Body of pancreas (tissue), 4 donors: ENCODE measurements around the gene EPS15. TPM values are rescaled to one million over a fixed set of nuclear protein-coding genes. Genes with fewer than 3 reads are reported as not detected.

ENCODE experiments used
- ATAC-seq: fragments of 150-250 bp; one replicate; pipeline ENCODE4 v1.9.1; 2016
- DNase-seq, 4 donors: peaks; one replicate each; pipeline ENCODE4 v3.0.0-alpha.2; 2019
- H3K27ac ChIP-seq, 4 donors: fragments of 200-600 bp; sonication (generic); 1 replicate in 3 of 4; 2 replicates in 1 of 4; pipeline versions ENCODE4 v1.5.1 to v1.6.1; 2016 to 2019; ENCODE audit warnings: mild to moderate bottlenecking in 1 of 4, mixed read lengths in 1 of 4, moderate library complexity in 1 of 4
- H3K27me3 ChIP-seq, 2 donors: fragments of 200-600 bp; sonication (generic); one replicate each; pipeline ENCODE4 v1.6.0; 2016; ENCODE audit warnings: mild to moderate bottlenecking in 1 of 2
- H3K36me3 ChIP-seq, 2 donors: fragments of 200-600 bp; sonication (generic); replicated peaks in 1 of 2; 2 replicates each; pipeline ENCODE4 v1.5.1; 2016; ENCODE audit warnings: low read depth in 2 of 2; ENCODE audit not compliant: insufficient read depth in 1 of 2
- H3K4me1 ChIP-seq: fragments of 200-600 bp; sonication (generic); one replicate; pipeline ENCODE4 v1.6.0; 2016
- H3K4me3 ChIP-seq, 2 donors: fragments of 200-600 bp; sonication (generic); 1 replicate in 1 of 2; 2 replicates in 1 of 2; pipeline ENCODE4 v1.5.1; 2016 to 2019
- H3K9me3 ChIP-seq, 3 donors: fragments of 200-600 bp; sonication (generic); 1 replicate in 2 of 3; 2 replicates in 1 of 3; pipeline ENCODE4 v1.5.1; 2016
- POLR2A ChIP-seq, 3 donors: fragments of 450-650 bp; IDR thresholded peaks; one replicate each; pipeline ENCODE4 v1.6.1; 2016; ENCODE audit warnings: antibody characterized with exemption in 3 of 3, mild to moderate bottlenecking in 2 of 3
- WGBS, 2 donors: methylation state at CpG; one replicate each; pipeline ENCODE4 v1.1.5; 2017; 5-methylcytosine and 5-hydroxymethylcytosine counted together
- intact Hi-C: fragments of 100-400 bp; cut with DNase I; formaldehyde crosslinking; loops from one replicate; pipeline ENCODE4 v1.15.1; 2023
- total RNA-seq, 2 donors: library from RNA; depleted of rRNA; stranded (reverse); fragments of >200 nt; gene quantifications; one replicate each; pipeline ENCODE4 v1.1.0, GENCODE V29; 2016
- TF ChIP-seq, protein P1 (sequence below), 7 experiments: fragments of 450-650 bp in 4 of 7; fragments of 200-600 bp in 3 of 7; sonication (generic) in 3 of 7; IDR thresholded peaks; one replicate each; pipeline ENCODE4 v1.5.1; 2016 to 2019; ENCODE audit warnings: antibody characterized with exemption in 7 of 7

The EPS15 gene
- total RNA-seq, 2 donors from 2014 or later = 37.4 to 46.8 TPM

GRCh38 chr1:51373898-51374297 lies 145.2 kb downstream of the EPS15 start:
- no peak for ATAC-seq
- no peak overlapping the region for H3K27ac ChIP-seq
- H3K4me1 ChIP-seq = no peaks in the 10 kb centered on the region
- no peak for DNase-seq
- no peaks in the 10 kb centered on the region for H3K9me3 ChIP-seq
- peaks cover 0 to 2% of the 10 kb centered on the region in 2 donors for H3K36me3 ChIP-seq
- H3K27me3 ChIP-seq = no peaks in the 10 kb centered on the region
- no peak overlapping the region for H3K4me3 ChIP-seq
- intact Hi-C loops = no loop called here
- TF ChIP-seq, protein P1, sequence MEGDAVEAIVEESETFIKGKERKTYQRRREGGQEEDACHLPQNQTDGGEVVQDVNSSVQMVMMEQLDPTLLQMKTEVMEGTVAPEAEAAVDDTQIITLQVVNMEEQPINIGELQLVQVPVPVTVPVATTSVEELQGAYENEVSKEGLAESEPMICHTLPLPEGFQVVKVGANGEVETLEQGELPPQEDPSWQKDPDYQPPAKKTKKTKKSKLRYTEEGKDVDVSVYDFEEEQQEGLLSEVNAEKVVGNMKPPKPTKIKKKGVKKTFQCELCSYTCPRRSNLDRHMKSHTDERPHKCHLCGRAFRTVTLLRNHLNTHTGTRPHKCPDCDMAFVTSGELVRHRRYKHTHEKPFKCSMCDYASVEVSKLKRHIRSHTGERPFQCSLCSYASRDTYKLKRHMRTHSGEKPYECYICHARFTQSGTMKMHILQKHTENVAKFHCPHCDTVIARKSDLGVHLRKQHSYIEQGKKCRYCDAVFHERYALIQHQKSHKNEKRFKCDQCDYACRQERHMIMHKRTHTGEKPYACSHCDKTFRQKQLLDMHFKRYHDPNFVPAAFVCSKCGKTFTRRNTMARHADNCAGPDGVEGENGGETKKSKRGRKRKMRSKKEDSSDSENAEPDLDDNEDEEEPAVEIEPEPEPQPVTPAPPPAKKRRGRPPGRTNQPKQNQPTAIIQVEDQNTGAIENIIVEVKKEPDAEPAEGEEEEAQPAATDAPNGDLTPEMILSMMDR (IDR thresholded peaks at IDR 0.05) = no peak
- no peak for TF ChIP-seq POLR2A (IDR thresholded peaks at IDR 0.05)
- WGBS, 2 donors = 94 to 96% methylated on average over 3 of the region's 3 CpGs

GRCh38 chr1:51372561-51372960 lies 146.5 kb downstream of the EPS15 start:
- intact Hi-C loops = no loop called here
- no peaks in the 10 kb centered on the region for H3K27me3 ChIP-seq
- H3K4me3 ChIP-seq = no peak overlapping the region
- no peaks in the 10 kb centered on the region for H3K4me1 ChIP-seq
- no peak for ATAC-seq
- H3K36me3 ChIP-seq = peaks cover 0 to 2% of the 10 kb centered on the region in 2 donors
- no peaks in the 10 kb centered on the region for H3K9me3 ChIP-seq
- H3K27ac ChIP-seq = no peak overlapping the region
- no peak for DNase-seq
- TF ChIP-seq, protein P1 (IDR thresholded peaks at IDR 0.05) = no peak
- TF ChIP-seq POLR2A (IDR thresholded peaks at IDR 0.05) = no peak

GRCh38 chr1:51369171-51369570 lies 149.9 kb downstream of the EPS15 start:
- intact Hi-C loops = no loop called here
- Histone ChIP-seq H3K27ac (no peak overlapping the region), H3K4me3 (no peak overlapping the region), H3K9me3 (no peaks in the 10 kb centered on the region), H3K4me1 (no peaks in the 10 kb centered on the region), H3K36me3 (peaks cover 0 to 2% of the 10 kb centered on the region in 2 donors), H3K27me3 (no peaks in the 10 kb centered on the region)
- ATAC-seq (no peak), DNase-seq (no peak)
- no peak for TF ChIP-seq POLR2A (IDR thresholded peaks at IDR 0.05)
- TF ChIP-seq, protein P1 (IDR thresholded peaks at IDR 0.05) = no peak
- WGBS, 2 donors = 89 to 93% methylated on average over 4 of the region's 4 CpGs

DNA sequence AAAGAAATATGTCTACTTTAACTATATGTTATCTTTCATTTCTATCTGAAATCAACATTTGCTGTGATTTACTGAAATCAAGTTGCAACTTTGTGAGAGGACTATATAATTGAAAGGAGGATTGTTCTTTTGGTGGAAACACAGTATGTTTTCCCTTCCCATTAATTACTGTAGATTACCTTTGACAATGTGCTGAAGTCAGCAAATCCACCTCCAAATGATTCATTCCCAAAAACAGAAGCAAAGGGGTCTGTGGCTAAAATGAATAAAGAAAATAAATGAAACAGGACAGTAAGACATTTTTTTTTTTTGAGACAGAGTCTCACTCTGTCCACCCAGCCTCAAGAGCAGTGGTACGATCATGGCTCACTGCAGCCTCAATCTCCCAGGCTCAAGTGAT lies 153.3 kb downstream of the EPS15 start:
- no peaks in the 10 kb centered on the region for H3K9me3 ChIP-seq
- ATAC-seq (no peak), DNase-seq (no peak)
- no peak overlapping the region for H3K4me3 ChIP-seq
- no peak overlapping the region for H3K27ac ChIP-seq
- TF ChIP-seq, protein P1 (IDR thresholded peaks at IDR 0.05) = no peak
- TF ChIP-seq POLR2A (IDR thresholded peaks at IDR 0.05) = no peak
- intact Hi-C loops = no loop called here
- peaks cover 0 to 4% of the 10 kb centered on the region in 2 donors for H3K36me3 ChIP-seq
- no peaks in the 10 kb centered on the region for H3K27me3 ChIP-seq
- WGBS, 2 donors = 100% methylated on average over 1 of the region's 1 CpG
- H3K4me1 ChIP-seq = no peaks in the 10 kb centered on the region

DNA sequence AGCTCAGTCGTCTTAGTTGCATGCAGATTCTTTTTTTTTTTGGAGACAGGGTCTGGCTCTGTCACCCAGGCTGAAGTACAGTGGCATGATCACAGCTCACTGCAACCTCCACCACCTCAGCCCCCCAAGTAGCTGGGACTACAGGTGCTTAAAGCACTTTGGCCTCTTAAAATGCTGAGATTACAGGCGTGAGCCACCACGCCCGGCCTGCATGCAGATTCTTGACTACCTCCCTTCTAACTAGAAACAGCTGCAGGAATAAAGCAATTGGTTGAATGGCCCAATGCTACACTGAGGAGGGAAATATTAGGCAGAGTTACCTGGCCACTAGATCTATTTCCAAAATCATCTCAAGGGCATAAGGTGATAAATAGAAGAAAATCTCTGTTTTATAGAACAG lies 159.2 kb downstream of the EPS15 start:
- Histone ChIP-seq H3K36me3 (peaks cover 0 to 15% of the 10 kb centered on the region in 2 donors), H3K4me1 (no peaks in the 10 kb centered on the region), H3K27me3 (no peaks in the 10 kb centered on the region), H3K9me3 (no peaks in the 10 kb centered on the region), H3K27ac (no peak overlapping the region), H3K4me3 (no peak overlapping the region)
- WGBS, 2 donors = 91 to 97% methylated on average over 4 of the region's 4 CpGs
- ATAC-seq (no peak), DNase-seq (no peak)
- TF ChIP-seq POLR2A (IDR thresholded peaks at IDR 0.05) = no peak
- TF ChIP-seq, protein P1 (IDR thresholded peaks at IDR 0.05) = no peak
- intact Hi-C loops = no loop called here
